Parathyroid adenoma (tissue), 2 donors: ENCODE data around the gene ZNF277.

Experiments
- H2AFZ ChIP-seq: fragments of 300-600 bp; sonication (generic); one replicate; pipeline ENCODE4 v1.7.0; 2017; ENCODE audit warnings: antibody characterized with exemption, mild to moderate bottlenecking
- H3K27ac ChIP-seq: fragments of 300-600 bp; sonication (generic); one replicate; pipeline ENCODE4 v1.7.0; 2017
- H3K27me3 ChIP-seq: fragments of 300-600 bp; sonication (generic); one replicate; pipeline ENCODE4 v1.7.0; 2017; ENCODE audit warnings: low read length; ENCODE audit not compliant: control insufficient read depth, insufficient read depth
- H3K36me3 ChIP-seq: fragments of 300-600 bp; sonication (generic); one replicate; pipeline ENCODE4 v1.7.0; 2017; ENCODE audit warnings: low read length; ENCODE audit not compliant: control insufficient read depth, insufficient read depth
- H3K4me1 ChIP-seq: fragments of 300-600 bp; sonication (generic); one replicate; pipeline ENCODE4 v1.7.0; 2017; ENCODE audit warnings: control low read depth
- H3K4me2 ChIP-seq: fragments of 300-600 bp; sonication (generic); one replicate; pipeline ENCODE4 v1.7.0; 2017; ENCODE audit warnings: low read length
- H3K4me3 ChIP-seq: fragments of 300-600 bp; sonication (generic); one replicate; pipeline ENCODE4 v1.7.0; 2017; ENCODE audit warnings: low read depth, low read length
- H3K79me2 ChIP-seq: fragments of 300-600 bp; sonication (generic); one replicate; pipeline ENCODE4 v1.7.0; 2017; ENCODE audit warnings: control low read depth
- H3K9ac ChIP-seq: fragments of 300-600 bp; sonication (generic); one replicate; pipeline ENCODE4 v1.7.0; 2017; ENCODE audit warnings: mild to moderate bottlenecking
- H3K9me3 ChIP-seq: fragments of 300-600 bp; sonication (generic); one replicate; pipeline ENCODE4 v1.7.0; 2017; ENCODE audit warnings: low read length; ENCODE audit not compliant: control insufficient read depth
- TF ChIP-seq, protein P1 (sequence below): fragments of 300-600 bp; sonication (generic); IDR thresholded peaks from one replicate; pipeline ENCODE4 v1.7.0; 2017; ENCODE audit warnings: antibody characterized with exemption, mild to moderate bottlenecking
- donor health status: primary hyperparathyroidism.

Gene ZNF277

DNA sequence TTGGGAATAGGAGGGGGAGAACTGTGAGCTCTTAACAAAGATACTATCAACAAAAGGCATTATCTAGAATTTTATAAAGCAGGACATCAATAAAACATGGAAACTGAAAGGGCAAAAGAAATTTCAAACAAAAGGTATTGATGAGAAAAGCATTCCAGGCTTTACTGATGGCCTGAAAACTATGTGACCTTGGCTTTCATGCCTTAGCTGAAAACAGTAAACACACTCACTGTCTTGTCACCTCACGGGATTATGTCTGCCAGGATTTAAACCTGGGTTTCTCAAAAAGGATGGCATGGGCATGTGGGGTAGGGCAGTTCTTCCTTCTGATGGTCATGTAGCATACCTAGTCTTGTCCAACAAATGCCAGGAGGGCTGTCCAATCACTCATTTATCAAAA, 23.2 kb upstream of the ZNF277 start:
- Histone ChIP-seq H3K9ac (no peak overlapping the region), H3K4me1 (no peaks in the 10 kb centered on the region), H3K36me3 (no peaks in the 10 kb centered on the region), H3K9me3 (no peaks in the 10 kb centered on the region), H2AFZ (no peak overlapping the region), H3K79me2 (no peaks in the 10 kb centered on the region), H3K27ac (no peak overlapping the region), H3K4me2 (no peak overlapping the region), H3K4me3 (no peak overlapping the region), H3K27me3 (no peaks in the 10 kb centered on the region)
- TF ChIP-seq, protein P1, sequence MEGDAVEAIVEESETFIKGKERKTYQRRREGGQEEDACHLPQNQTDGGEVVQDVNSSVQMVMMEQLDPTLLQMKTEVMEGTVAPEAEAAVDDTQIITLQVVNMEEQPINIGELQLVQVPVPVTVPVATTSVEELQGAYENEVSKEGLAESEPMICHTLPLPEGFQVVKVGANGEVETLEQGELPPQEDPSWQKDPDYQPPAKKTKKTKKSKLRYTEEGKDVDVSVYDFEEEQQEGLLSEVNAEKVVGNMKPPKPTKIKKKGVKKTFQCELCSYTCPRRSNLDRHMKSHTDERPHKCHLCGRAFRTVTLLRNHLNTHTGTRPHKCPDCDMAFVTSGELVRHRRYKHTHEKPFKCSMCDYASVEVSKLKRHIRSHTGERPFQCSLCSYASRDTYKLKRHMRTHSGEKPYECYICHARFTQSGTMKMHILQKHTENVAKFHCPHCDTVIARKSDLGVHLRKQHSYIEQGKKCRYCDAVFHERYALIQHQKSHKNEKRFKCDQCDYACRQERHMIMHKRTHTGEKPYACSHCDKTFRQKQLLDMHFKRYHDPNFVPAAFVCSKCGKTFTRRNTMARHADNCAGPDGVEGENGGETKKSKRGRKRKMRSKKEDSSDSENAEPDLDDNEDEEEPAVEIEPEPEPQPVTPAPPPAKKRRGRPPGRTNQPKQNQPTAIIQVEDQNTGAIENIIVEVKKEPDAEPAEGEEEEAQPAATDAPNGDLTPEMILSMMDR = no peak

DNA sequence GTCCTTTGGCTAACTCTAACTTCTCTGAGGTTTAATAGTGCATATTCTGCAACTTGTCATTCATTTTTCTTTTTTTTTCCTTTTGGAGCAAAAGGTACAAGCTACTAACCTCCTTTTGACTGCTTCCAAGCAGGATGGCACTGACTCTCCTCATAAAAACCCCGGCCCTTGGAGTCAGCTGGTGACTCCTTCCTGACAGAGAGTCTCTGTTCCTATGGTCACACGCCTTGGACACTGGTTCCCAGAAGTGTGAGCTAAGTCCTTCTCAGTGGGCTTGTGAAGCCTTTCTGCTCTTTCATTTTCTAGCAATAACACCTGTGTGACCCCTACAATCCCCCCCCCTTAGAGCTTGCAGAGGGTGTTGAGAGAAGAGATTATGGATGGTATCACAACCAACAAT, 22.0 kb upstream of the ZNF277 start:
- no peaks in the 10 kb centered on the region for H3K79me2 ChIP-seq
- no peaks in the 10 kb centered on the region for H3K9me3 ChIP-seq
- H3K27me3 ChIP-seq = no peaks in the 10 kb centered on the region
- TF ChIP-seq, protein P1 = no peak
- no peaks in the 10 kb centered on the region for H3K36me3 ChIP-seq
- no peaks in the 10 kb centered on the region for H3K4me1 ChIP-seq
- no peak overlapping the region for H3K4me2 ChIP-seq
- H3K27ac ChIP-seq = no peak overlapping the region
- no peak overlapping the region for H3K4me3 ChIP-seq
- H2AFZ ChIP-seq = no peak overlapping the region
- no peak overlapping the region for H3K9ac ChIP-seq

DNA sequence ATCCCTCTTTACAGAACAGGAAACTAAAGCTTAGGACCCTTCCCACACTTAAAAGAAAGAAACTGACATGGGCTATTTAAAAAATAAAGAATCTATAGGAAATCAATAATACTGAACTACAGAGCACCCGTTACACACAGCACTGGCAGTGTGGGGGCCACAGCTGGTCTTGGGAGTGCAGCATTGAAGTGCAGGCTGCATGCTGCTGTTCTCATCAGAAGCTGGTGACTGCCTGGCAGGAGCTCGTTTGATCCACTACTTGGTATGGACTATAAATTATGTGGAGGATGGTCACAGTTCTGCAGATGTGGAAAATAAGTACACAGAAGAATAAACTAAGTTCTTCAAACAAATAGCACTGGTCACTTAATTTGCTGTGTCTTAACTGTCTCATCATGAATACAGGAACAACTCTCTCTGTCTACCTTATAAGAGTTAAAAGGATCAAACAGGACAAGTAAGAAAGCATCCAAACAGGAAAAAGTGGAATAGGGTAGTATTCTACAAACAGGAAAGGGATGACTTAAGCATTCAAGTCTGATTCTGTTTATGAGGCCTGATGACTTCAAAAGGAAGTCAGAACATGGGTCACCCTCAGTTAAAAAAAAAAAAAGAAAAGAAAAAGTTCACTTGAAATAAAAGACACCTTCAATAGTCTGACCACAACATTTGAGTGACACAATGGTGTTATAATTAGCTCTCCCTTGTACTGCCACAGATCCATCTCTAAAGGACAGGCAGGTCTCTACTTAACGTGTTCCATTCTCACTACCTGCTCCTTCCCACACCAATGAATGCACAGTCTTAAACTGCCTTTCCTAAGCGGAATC, 21.3 kb upstream of the ZNF277 start:
- H3K4me3 ChIP-seq = no peak overlapping the region
- TF ChIP-seq, protein P1 = no peak
- no peak overlapping the region for H3K9ac ChIP-seq
- H3K9me3 ChIP-seq = no peaks in the 10 kb centered on the region
- H3K4me1 ChIP-seq = no peaks in the 10 kb centered on the region
- H3K27me3 ChIP-seq = no peaks in the 10 kb centered on the region
- H3K4me2 ChIP-seq = no peak overlapping the region
- H3K79me2 ChIP-seq = no peaks in the 10 kb centered on the region
- H2AFZ ChIP-seq = no peak overlapping the region
- H3K27ac ChIP-seq = no peak overlapping the region
- H3K36me3 ChIP-seq = no peaks in the 10 kb centered on the region

DNA sequence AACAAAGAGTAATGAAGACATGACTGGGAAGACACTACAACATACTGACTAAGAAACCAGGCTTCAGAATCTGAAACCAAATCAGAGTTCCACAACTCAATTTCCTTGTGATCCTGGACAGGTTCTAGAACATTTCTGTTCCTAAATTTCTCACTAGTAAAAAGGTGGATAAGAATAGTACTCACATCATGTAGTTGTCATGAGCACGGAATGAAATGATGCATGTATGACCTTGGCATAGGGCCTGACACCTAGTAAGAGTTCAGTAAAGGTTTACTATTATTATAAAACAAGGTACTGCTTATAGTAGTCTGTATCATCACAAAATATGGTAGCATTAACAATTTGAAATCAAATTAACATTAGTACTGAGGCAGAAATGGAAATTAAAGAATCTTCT, 20.2 kb upstream of the ZNF277 start:
- H3K27me3 ChIP-seq = no peaks in the 10 kb centered on the region
- no peaks in the 10 kb centered on the region for H3K79me2 ChIP-seq
- H3K36me3 ChIP-seq = no peaks in the 10 kb centered on the region
- H2AFZ ChIP-seq = no peak overlapping the region
- H3K4me1 ChIP-seq = no peaks in the 10 kb centered on the region
- H3K4me2 ChIP-seq = no peak overlapping the region
- H3K4me3 ChIP-seq = no peak overlapping the region
- TF ChIP-seq, protein P1 = no peak
- H3K27ac ChIP-seq = no peak overlapping the region
- no peak overlapping the region for H3K9ac ChIP-seq
- no peaks in the 10 kb centered on the region for H3K9me3 ChIP-seq

DNA sequence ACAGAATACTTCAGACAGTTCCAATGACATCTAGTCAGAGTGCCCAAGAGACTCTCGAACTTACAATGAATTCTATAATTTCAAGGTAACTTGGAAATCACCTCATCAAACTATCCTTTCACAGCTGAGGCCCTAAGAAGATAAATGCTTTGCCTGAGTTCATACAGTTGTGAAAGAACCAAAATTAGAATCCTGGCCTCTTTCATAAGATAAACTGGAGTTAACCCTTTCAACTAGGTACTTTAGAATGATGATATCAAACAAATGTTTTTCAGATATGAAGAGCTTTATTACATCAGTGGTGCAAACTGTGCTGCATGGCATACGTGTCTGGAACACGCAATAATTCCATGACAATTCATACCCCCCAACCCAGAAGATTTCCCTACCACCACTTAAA, 18.2 kb upstream of the ZNF277 start:
- Histone ChIP-seq H3K36me3 (no peaks in the 10 kb centered on the region), H3K9ac (no peak overlapping the region), H3K27me3 (no peaks in the 10 kb centered on the region), H3K79me2 (no peaks in the 10 kb centered on the region), H3K9me3 (no peaks in the 10 kb centered on the region), H3K4me1 (no peaks in the 10 kb centered on the region), H3K4me2 (no peak overlapping the region), H2AFZ (no peak overlapping the region), H3K4me3 (no peak overlapping the region), H3K27ac (no peak overlapping the region)
- TF ChIP-seq, protein P1 = no peak
